Thymus (tissue), 11 donors: Measurements from ENCODE around the gene ANKRD55. TPM values are rescaled to one million over a fixed set of nuclear protein-coding genes. Genes with fewer than 3 reads are reported as not detected.

ENCODE experiments used
- DNase-seq, 9 donors: peaks; one replicate each; pipeline ENCODE4 v3.0.0-alpha.2; 2013; ENCODE audit warnings: low spot score in 9 of 9, low read depth in 6 of 9, missing footprints in 1 of 9
- H3K27ac ChIP-seq, 2 donors: one replicate each; pipeline ENCODE4 v1.5.1; 2013; ENCODE audit warnings: control low read depth in 1 of 2, low read depth in 1 of 2, low read length in 1 of 2, mild to moderate bottlenecking in 1 of 2, moderate library complexity in 1 of 2
- H3K27me3 ChIP-seq, 2 donors: one replicate each; pipeline ENCODE4 v1.5.1; 2013; ENCODE audit warnings: low read length in 1 of 2; ENCODE audit not compliant: control insufficient read depth in 2 of 2, insufficient read depth in 1 of 2
- H3K36me3 ChIP-seq, 2 donors: one replicate each; pipeline ENCODE4 v1.5.1; 2013; ENCODE audit warnings: low read length in 1 of 2, mild to moderate bottlenecking in 1 of 2, moderate library complexity in 1 of 2; ENCODE audit not compliant: control insufficient read depth in 2 of 2, insufficient read depth in 2 of 2
- H3K4me1 ChIP-seq, 2 donors: one replicate each; pipeline ENCODE4 v1.5.1; 2013; ENCODE audit warnings: low read length in 2 of 2; ENCODE audit not compliant: control insufficient read depth in 2 of 2, insufficient read depth in 2 of 2
- H3K4me3 ChIP-seq, 2 donors: one replicate each; pipeline ENCODE4 v1.5.1; 2013; ENCODE audit warnings: low read length in 2 of 2, control low read depth in 1 of 2, mild to moderate bottlenecking in 1 of 2
- H3K9me3 ChIP-seq, 2 donors: one replicate each; pipeline ENCODE4 v1.5.1; 2013; ENCODE audit warnings: low read length in 1 of 2, mild to moderate bottlenecking in 1 of 2; ENCODE audit not compliant: control insufficient read depth in 2 of 2, insufficient read depth in 1 of 2
- WGBS: extraction: QIAGEN DNeasy Blood & Tissue Kit; methylation state at CpG from one replicate; pipeline ENCODE4 v1.1.7; 2013; 5-methylcytosine and 5-hydroxymethylcytosine counted together
- polyA plus RNA-seq: library from polyadenylated mRNA; stranded (reverse); fragments of 200-250 nt; gene quantifications from one replicate; pipeline ENCODE4 v1.2.3, GENCODE V29; 2013
- total RNA-seq: library from RNA; stranded (reverse); fragments of 120-200 nt; gene quantifications from one replicate; pipeline ENCODE4 v1.2.4, GENCODE V29; 2013
- donor health status: healthy.

Gene ANKRD55
- total and polyA plus RNA-seq, 2 donors: 3.5 to 6.7 TPM

GRCh38 chr5:56056875-56057274 is 176.3 kb downstream of the ANKRD55 start:
- Histone ChIP-seq H3K4me1 (peaks cover 10 to 47% of the 10 kb centered on the region in 2 donors), H3K4me3 (no peak overlapping the region), H3K36me3 (no peaks in the 10 kb centered on the region), H3K27ac (no peak overlapping the region), H3K27me3 (no peaks in the 10 kb centered on the region), H3K9me3 (peaks cover 3 to 14% of the 10 kb centered on the region in 2 donors)
- 100% methylated on average over 2 of the region's 2 CpGs for WGBS
- no peak for DNase-seq

- WGBS: 86% methylated on average over 3 of the region's 3 CpGs
- Histone ChIP-seq H3K36me3 (no peaks in the 10 kb centered on the region), H3K4me3 (no peak overlapping the region), H3K9me3 (peaks cover 3 to 14% of the 10 kb centered on the region in 2 donors), H3K27ac (peak overlapping the region in 1 of 2 donors; percentile 2), H3K27me3 (no peaks in the 10 kb centered on the region), H3K4me1 (peaks cover 10 to 50% of the 10 kb centered on the region in 2 donors)
- no peak for DNase-seq
These were observed 177.3 kb downstream of the ANKRD55 start for GRCh38 chr5:56055859-56056258.

- peaks cover 3 to 14% of the 10 kb centered on the region in 2 donors for H3K9me3 ChIP-seq
- H3K36me3 ChIP-seq: no peaks in the 10 kb centered on the region
- peak overlapping the region in 1 of 2 donors; percentile 58 for H3K27ac ChIP-seq
- peaks cover 16 to 50% of the 10 kb centered on the region in 2 donors for H3K4me1 ChIP-seq
- no peak for DNase-seq
- no peak overlapping the region for H3K4me3 ChIP-seq
- 94% methylated on average over 1 of the region's 1 CpG for WGBS
- no peaks in the 10 kb centered on the region for H3K27me3 ChIP-seq
These were observed 177.8 kb downstream of the ANKRD55 start for GRCh38 chr5:56055287-56055686.

- H3K27me3 ChIP-seq: no peaks in the 10 kb centered on the region
- no peak overlapping the region for H3K4me3 ChIP-seq
- WGBS: 97% methylated on average over 2 of the region's 2 CpGs
- peaks cover 19 to 52% of the 10 kb centered on the region in 2 donors for H3K4me1 ChIP-seq
- no peak for DNase-seq
- H3K36me3 ChIP-seq: no peaks in the 10 kb centered on the region
- H3K27ac ChIP-seq: no peak overlapping the region
- H3K9me3 ChIP-seq: peaks cover 3 to 14% of the 10 kb centered on the region in 2 donors
These were observed 178.5 kb downstream of the ANKRD55 start for GRCh38 chr5:56054666-56055065.

GRCh38 chr5:56053363-56053762 is 179.8 kb downstream of the ANKRD55 start:
- Histone ChIP-seq H3K36me3 (no peaks in the 10 kb centered on the region), H3K4me1 (peaks cover 14 to 45% of the 10 kb centered on the region in 2 donors), H3K4me3 (no peak overlapping the region), H3K27ac (peak overlapping the region in 1 of 2 donors; percentile 5), H3K9me3 (peaks cover 3 to 14% of the 10 kb centered on the region in 2 donors), H3K27me3 (no peaks in the 10 kb centered on the region)
- no peak for DNase-seq
- WGBS: 98% methylated on average over 4 of the region's 4 CpGs

- peaks cover 11 to 45% of the 10 kb centered on the region in 2 donors for H3K4me1 ChIP-seq
These were observed 180.4 kb downstream of the ANKRD55 start for GRCh38 chr5:56052735-56053134.

GRCh38 chr5:56050551-56051255 is 182.4 kb downstream of the ANKRD55 start:
- Histone ChIP-seq H3K36me3 (no peaks in the 10 kb centered on the region), H3K4me3 (peak overlapping the region in 1 of 2 donors; percentile 27), H3K9me3 (peaks cover 3 to 15% of the 10 kb centered on the region in 2 donors), H3K4me1 (peaks cover 10 to 36% of the 10 kb centered on the region in 2 donors), H3K27ac (peak overlapping the region; percentile 92 to 96), H3K27me3 (no peaks in the 10 kb centered on the region)
- DNase-seq: peak in 7 of 9 donors; percentile 44 to 85 (median 53)
- 1% methylated on average over 1 of the region's 1 CpG for WGBS

More at GRCh38 chr5:56052735-56053134, 180.4 kb downstream of the ANKRD55 start:
- H3K36me3 ChIP-seq: no peaks in the 10 kb centered on the region
- H3K27me3 ChIP-seq: no peaks in the 10 kb centered on the region
- 99% methylated on average over 1 of the region's 1 CpG for WGBS
- H3K4me3 ChIP-seq: no peak overlapping the region
- DNase-seq: no peak
- no peak overlapping the region for H3K27ac ChIP-seq
- H3K9me3 ChIP-seq: peaks cover 3 to 14% of the 10 kb centered on the region in 2 donors

Other genes starting within 250 kb of the ANKRD55 start
- gene IL6ST, start 238.4 kb downstream of the ANKRD55 start, total RNA-seq: 95.9 TPM
- gene IL6ST, start 238.4 kb downstream of the ANKRD55 start, polyA plus RNA-seq: 94.1 TPM